ENCODE results near the gene MX2.

DNA sequence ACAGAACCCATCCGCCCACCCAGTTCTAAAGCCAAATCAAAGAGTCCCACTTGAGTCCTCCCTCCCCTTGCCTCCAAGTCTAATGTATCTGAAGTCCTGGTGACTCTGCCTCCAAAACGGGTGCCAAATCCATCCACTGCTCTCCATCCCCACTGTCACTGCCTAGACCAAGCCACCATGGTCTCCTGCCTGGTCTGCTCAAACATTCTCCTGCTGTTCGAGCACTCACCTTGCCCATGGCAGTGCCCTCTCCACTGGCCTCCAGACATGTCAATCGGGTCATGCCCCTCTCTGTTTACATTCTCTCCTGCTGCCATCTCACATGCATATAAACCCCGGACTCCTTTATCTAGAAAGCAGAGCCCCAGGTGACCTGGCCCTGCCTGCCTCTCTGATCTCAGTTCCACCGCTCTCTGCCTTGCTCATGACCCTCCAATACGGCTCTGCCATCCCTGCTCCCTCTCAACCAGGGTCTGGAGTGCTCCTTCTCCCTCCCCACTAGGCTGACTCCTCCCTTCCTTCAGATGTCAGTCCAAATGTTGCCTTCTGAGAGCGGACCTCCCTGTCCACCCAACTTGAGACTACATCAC lies 32.1 kb downstream of the MX2 start:
- TF ChIP-seq, protein P1, sequence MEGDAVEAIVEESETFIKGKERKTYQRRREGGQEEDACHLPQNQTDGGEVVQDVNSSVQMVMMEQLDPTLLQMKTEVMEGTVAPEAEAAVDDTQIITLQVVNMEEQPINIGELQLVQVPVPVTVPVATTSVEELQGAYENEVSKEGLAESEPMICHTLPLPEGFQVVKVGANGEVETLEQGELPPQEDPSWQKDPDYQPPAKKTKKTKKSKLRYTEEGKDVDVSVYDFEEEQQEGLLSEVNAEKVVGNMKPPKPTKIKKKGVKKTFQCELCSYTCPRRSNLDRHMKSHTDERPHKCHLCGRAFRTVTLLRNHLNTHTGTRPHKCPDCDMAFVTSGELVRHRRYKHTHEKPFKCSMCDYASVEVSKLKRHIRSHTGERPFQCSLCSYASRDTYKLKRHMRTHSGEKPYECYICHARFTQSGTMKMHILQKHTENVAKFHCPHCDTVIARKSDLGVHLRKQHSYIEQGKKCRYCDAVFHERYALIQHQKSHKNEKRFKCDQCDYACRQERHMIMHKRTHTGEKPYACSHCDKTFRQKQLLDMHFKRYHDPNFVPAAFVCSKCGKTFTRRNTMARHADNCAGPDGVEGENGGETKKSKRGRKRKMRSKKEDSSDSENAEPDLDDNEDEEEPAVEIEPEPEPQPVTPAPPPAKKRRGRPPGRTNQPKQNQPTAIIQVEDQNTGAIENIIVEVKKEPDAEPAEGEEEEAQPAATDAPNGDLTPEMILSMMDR (IDR thresholded peaks at IDR 0.05; ENCODE audit: low read length): no peak
- TF ChIP-seq EZH2phosphoT487 (IDR thresholded peaks at IDR 0.05; ENCODE audit: low read length): no peak

All from MM.1S (cell line).